CMK (cell line): Measurements from ENCODE around the gene CSMD2.
"Not testable (repeated sequence)": the region's sequence is repeated elsewhere in the genome, so short reads cannot be mapped to it uniquely, and the experiment has no call there.

Experiments used
- DNase-seq: peaks from one replicate; pipeline ENCODE4 v3.0.0-alpha.2; 2010; ENCODE audit warnings: low read depth

Gene CSMD2

GRCh38 chr1:34108269-34108668, 56.8 kb downstream of the CSMD2 start:
- DNase-seq = no peak

GRCh38 chr1:34101151-34101550, 63.9 kb downstream of the CSMD2 start:
- DNase-seq = no peak

- no peak for DNase-seq
Observed at GRCh38 chr1:34100332-34100731, 64.7 kb downstream of the CSMD2 start.

GRCh38 chr1:34092399-34092798, 72.6 kb downstream of the CSMD2 start:
- DNase-seq = not testable (repeated sequence)

- DNase-seq = no peak
Observed at GRCh38 chr1:34089731-34090130, 75.3 kb downstream of the CSMD2 start.

DNA sequence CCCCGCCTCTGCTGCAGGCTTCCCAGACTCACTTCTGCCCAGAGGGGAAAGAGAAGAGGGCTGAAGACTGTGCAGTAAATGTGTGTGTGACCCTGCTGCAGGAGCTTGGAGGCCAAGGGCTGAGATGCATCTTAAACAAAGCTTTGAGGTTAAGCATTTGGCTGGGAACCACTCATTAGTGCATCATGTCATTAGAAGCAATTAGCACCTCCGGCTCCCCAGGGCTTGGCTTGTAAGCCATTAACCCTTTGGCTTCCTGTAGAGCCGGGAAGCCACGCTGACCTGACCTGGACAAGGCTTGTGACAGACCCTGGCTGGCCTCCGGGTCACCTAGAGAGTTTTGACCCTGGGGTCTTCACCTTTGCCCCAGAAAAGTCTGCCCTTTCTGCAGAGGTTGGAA, 77.0 kb downstream of the CSMD2 start:
- no peak for DNase-seq

- no peak for DNase-seq
Observed at GRCh38 chr1:34086561-34086960, 78.5 kb downstream of the CSMD2 start.

DNA sequence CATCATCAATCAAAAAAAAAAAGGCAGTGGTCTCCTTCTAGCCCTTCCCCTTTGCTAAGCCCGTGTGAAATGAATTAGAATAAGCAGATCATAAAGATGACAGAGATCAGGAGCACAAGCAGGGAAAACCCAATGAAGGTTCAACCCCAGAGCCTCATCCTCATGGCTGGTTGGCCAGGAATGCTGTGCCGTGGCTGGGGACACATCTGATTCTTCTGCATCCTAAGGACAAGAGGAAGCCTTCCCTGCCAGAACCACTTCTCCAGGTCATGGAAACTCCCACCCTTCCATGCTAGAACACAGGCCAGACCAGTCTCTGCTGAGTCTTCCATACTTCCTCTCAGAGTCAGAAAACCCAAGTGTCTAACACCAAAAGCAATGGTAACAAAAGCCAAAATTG, 81.1 kb downstream of the CSMD2 start:
- DNase-seq = no peak

GRCh38 chr1:34082085-34082670, 82.9 kb downstream of the CSMD2 start:
- DNase-seq = not testable (repeated sequence)

DNA sequence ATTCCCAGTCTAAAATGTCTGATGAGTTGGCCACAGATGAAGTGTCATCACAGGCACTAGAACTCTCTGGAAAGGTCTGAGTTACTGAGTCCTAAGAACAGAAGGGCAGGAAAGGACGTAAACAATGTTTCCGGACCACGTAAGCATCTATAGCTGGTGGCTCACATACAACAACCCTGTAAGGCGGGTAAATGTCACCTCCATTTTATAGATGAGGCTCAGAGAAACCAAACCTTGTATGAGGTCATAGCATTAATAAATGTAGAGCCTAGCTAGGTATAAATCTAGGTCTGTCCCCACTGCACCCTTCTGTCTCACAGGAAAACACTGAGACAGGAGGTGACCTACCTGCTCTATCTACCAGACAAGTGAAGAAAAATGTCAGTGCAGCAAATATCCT, 86.6 kb downstream of the CSMD2 start:
- no peak for DNase-seq

- DNase-seq = no peak
Observed at GRCh38 chr1:34075576-34075975, 89.5 kb downstream of the CSMD2 start.

GRCh38 chr1:34073028-34073695, 91.9 kb downstream of the CSMD2 start:
- DNase-seq = no peak

GRCh38 chr1:34070201-34070836, 94.7 kb downstream of the CSMD2 start:
- no peak for DNase-seq

DNA sequence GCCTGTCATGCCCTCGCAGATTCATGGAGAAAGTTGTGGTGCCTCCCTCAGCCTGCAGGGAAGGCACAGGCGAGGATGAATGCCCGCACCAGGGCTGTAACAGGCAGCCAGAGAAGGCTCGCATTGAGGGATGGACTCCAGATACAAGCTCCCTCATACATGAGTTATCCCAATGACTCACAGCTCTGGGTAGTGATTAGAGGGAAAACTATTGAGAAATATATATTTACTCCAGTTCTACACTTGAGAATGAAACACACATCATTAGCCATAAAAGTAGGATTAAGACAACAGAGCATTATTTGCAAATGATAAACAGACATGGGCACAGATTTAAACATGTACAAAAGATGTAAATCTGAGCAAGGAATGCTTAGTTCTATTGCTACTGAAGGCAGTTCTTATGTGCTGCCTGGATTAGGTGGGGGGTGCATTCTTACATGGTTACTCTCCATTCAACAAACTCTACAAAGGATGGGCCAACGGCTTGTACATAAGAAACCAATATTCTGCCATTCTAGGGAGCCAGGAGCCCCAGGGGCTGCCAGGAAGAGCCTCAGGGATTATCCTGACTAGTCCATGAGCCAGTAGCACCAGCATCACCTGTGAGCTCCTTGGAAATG, 97.9 kb downstream of the CSMD2 start:
- DNase-seq = no peak

- no peak for DNase-seq
Observed at GRCh38 chr1:34066166-34066565, 98.9 kb downstream of the CSMD2 start.

- no peak for DNase-seq
Observed at GRCh38 chr1:34065498-34065897, 99.5 kb downstream of the CSMD2 start.

DNA sequence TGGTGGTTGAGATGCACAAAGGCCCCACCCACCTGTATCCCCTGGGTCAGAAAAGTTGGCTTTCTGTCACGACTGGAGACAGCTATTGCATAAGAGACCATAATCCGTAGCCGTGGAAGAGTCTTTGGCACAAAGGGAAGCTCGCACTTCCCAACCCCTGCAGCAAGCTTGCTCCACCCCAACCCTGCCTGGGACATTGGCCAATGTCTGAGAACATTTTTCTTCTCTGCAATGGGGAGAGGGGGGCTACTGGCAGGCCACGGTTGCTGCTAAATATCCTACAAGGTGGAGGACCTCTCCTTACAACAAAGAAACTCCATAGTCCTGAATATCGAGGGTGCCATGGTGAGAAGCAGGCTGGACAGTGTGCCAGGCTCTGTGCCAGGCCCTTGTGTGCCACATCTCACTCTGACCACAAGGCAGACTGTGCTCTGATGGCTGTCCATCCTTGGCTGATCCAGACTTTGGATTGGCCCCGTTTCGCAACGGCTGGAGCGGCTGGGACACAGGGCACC, 104.1 kb downstream of the CSMD2 start:
- DNase-seq = no peak

GRCh38 chr1:34060187-34060730, 104.8 kb downstream of the CSMD2 start:
- DNase-seq = no peak

DNA sequence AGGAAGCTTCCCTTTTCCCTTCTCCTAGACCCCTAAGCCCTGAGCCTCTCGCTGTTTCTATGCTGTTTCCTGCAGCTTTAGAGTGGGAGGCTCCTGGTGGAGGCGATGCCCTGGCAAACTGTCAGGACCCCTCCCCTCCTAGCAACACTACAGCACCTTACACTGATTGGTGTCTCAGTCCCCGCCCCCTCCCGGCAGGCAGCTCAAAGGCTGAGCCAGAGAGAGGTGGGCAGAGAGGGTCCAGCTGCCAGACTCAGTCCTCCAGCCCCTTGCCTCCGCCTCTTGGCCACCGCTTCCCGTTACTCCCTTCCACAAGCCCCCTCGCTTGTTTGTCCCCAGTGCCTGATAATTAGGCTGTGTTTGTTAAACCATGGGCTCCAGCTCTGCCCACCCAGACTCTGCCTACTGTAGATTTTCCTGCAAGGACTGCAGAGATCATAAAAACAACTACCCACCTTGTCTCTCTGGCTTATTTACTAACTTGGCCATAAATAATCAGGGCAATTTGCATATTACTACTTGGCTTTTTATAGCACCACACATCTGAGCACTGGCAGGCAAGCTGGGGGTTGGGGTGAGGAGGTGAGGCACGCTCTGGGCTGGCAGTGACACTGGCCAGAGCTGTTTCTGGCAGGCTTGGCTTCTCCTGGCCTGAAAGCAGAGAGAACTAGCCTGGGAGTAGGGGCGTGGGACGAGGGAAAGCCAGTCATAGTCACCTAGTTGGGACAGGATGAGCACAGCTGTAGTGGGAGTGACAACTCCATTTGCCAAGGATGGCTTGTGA, 107.5 kb downstream of the CSMD2 start:
- DNase-seq = no peak

DNA sequence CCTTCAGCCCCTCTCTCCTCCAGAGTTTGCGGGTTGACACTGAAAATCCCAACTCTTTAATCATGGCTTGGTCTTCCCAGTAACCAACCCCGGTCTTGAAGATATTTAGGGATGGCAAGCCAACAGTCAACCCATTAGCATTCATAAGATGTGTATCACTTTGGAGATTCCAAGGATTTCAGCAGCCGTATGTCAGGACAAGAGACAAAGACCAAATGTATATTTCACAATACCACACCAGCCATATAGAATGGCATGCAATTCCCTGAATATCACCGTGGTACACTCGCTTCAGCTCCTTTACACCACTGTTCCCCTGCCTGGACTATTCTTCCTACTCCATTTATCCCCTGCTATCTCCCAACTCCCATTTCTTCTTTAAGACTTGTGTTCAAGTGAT, 109.2 kb downstream of the CSMD2 start:
- DNase-seq = no peak

- no peak for DNase-seq
Observed at GRCh38 chr1:34054920-34055319, 110.1 kb downstream of the CSMD2 start.

- DNase-seq = no peak
Observed at GRCh38 chr1:34053660-34054059, 111.4 kb downstream of the CSMD2 start.
